HG03025 (cell line): ENCODE results near the gene OSBP2.
"Not testable (repeated sequence)": the region's sequence is repeated elsewhere in the genome, so short reads cannot be mapped to it uniquely, and the experiment has no call there.

Experiments
- ATAC-seq: cut with Tn5 transposase; IDR thresholded peaks from one replicate; pipeline ENCODE4 v1.9.1; 2021; ENCODE audit warnings: mild to moderate bottlenecking, moderate library complexity; ENCODE audit not compliant: unreplicated experiment, low FRiP score

The OSBP2 gene

DNA sequence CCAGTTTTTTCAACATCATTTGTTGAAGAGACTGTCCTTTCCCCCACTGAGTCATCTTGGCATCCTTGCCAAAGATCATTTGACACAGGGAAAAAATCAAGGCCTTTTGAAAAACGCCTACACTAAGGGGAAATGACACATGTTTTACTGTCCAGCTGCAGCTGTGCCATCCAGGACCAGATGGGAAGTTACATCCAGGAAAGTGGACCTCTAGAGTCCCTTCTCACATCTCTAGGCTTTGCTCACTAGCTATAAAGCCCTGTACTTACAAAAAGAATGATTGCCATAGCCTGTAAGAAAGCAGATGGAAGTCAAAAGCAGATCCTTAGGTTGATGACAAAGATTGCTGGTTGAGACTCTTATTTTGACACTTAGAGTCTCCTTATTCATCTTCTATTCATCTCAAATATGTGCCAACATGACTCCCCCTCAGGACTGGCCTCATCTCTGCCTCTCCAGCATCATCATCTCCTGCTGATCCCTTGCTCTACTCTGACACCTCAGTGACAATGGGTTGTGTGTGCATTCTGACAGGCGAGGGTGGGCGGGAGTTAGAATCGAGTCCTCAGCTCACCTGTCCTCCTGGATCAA, 22.8 kb downstream of the OSBP2 start:
- no peak for ATAC-seq

DNA sequence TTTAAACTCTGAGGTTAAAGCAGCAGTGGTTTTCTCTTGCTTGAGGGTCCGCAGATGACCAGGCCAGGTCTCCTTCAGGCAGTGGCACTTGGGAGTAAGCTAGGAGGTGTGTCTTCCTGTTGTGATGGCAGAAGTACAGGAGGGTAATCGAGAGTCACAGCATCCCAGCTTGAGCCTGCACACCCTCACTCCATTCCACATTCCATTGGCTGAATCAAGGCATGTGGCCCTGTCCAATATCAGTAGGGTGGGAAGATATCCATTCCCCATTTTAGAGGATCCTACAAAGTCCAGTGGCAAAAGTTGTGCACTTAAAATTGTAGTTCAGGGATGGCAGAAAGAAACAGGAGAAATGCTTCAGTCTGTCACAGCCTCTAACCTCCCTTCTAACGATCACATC, 23.3 kb downstream of the OSBP2 start:
- ATAC-seq, result no peak

DNA sequence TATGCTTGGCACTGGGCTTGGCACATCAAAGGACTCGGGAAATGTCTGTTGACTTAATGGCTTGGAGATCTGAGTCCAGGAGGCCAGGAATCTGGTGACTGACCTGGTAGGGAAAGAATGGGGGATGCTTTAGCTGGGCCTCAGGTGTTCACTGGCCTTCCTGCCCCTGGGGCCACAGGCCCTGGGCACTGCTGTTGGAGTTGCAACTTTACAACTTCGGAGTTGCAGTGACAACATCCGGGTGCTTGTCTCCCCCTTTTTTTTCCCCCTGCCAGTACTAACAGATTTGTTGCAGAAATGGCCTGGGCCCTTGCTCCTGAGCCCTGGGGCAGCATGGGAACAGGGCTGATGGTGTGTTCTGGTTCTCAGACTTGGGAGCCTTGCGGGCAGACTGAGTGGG, 23.8 kb downstream of the OSBP2 start:
- ATAC-seq, result no peak

DNA sequence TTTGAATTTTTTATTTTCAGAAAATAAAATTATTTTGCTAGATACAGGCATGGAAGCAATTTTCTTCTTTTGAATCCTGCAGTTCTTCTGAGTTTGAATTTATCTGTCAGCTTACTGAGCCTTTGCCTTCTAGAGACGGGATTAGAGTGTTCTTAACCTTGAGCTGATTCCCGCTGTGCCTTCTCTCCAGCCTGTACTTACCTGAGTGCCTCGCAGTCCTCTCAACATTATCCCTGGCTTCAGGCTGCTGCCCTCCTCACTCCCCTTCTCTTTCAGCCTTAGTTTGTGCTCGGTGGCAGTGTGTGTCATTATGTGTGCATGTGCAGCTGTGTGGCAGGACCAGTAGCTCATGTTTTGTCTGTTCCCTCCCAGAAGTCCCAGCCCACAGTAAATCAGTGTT, 24.3 kb downstream of the OSBP2 start:
- ATAC-seq, result no peak

DNA sequence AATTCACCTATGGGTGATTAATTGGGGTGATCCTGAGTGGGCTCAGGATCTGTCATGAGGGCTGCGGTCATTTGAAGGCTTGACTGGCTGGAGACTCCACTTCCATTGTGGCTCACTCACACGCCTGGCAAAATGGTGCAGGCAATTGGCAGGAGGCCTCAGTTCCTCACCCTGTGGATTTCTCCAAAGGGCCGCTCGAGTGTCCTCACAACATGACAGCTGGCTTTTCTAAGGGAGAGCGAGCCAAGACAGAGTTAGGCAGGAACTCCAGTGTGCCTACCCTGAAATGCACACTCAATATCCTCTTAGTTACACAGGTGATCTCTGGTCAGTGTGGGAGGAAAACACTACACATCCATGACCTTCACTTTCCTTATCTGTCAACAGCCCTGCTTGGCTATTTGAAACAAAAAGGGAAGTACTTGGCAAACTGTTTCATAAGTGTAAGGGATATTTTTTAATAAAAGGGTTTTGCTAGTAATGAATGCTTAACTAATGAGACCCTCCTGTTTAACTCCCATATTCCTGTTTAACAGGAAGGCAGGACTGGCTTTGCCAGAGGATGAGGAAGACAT, 25.7 kb downstream of the OSBP2 start:
- no peak for ATAC-seq

DNA sequence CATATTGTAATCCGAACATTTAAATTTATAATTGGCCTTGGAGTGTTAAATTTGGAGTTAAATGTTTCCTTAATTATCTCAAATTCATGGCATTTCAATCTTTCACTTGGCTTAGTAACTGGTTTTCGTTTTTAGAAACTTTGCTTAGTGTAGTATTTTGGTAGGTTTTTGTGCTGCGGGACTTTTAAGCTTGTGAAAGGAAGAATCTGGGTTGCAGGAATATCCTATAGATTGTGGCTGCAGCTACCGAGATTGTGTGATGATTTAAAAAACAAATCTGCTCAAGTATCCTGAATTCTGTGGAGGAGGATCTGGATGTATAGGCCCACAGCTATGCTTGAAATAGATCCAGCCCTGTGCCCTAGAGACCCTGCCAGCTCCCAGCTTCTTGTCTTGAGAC, 27.1 kb downstream of the OSBP2 start:
- no peak for ATAC-seq

DNA sequence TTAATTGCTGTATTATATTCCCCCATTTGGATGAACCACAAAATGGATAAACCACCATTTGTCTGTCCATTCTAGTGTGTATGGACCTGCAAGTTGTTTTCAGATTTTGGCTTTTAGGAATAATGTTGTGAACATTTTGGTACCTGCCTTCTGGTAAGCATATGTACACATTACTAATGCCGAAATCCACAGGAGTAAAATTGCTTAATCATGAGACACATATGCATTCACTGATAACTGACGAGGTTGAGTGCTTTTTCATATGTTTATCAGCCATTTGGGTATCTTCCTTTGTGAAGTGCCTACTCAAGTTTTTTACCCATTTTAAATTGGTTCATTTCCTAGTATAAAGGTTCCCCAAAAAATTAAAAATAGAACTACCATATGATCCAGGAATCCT, 34.2 kb downstream of the OSBP2 start:
- no peak for ATAC-seq

DNA sequence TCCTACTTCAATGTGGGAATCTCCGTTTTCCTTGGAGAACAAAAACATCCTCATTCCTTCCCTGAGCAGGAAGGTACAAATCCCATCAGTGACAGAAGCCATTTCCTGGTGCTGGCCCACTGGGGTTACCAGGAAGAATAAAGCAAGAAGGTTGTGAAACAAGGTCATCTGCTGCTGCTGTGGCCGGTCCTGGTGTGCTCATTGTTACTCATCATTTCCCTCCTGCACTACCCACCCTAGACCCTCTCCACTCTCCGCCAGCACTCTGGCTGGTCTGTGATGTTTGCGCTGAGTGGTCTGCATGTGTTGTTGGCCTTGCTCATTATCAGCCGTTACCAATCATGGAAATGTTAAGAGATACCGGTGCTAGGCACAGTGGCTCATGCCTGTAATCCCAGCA, 37.0 kb downstream of the OSBP2 start:
- ATAC-seq, result no peak

DNA sequence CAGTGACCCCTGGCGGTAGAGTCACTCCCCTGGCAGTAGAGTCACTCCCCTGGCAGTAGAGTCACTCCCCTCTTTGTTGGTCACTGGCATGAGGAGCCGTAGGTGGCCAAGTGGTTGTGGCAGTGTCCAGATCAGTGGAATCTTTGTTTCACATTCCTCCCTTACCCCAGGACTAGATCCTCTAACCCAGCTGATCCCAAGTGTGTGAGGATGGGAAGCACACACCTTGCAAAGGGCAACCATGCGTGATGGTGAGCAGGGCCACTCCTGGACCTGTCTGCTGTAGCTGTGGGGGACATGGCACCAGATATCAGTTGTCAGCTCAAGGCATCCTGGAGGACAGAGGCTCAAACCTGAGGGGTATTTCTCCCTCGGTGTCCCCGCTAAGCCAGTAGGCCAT, 37.8 kb downstream of the OSBP2 start:
- ATAC-seq, result no peak

DNA sequence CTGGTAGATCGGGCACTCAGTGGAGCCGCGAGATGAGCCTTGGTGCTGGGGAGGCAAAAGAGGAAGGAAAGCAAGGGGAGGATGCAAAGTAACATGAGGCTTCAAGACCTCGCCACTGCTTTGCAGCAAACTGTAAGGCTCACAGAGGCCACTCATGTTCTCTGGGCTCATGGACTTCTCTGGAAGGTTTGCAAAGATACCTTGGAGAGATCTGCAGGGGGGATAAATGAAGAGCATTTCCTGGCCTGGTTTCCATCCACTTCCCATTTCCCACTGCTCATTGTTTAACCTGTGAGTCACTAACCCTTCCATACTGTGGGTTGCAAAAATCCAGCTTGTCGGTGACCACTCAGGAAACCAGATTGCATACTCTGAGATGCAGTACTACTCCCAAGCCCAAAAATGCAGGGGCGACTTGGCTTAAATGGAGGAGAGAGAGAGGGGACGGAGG, 38.5 kb downstream of the OSBP2 start:
- ATAC-seq, result no peak

DNA sequence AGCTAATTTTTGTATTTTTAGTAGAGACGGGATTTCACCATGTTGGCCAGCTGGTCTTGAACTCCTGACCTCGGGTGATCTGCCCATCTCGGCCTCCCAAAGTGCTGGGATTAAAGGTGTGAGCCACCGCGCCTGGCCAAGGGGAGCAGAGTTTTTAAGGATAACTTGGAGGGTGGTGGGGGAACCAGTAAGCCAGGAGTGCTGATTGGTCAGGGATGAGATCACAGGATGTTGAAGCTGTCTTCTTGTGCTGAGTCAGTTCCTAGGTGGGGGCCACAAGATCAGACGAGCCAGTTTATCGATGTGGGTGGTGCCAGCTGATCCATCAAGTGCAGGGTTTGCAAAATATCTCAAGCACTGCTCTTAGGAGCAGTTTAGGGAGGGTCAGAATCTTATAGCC, 45.3 kb downstream of the OSBP2 start:
- ATAC-seq, result not testable (repeated sequence)

DNA sequence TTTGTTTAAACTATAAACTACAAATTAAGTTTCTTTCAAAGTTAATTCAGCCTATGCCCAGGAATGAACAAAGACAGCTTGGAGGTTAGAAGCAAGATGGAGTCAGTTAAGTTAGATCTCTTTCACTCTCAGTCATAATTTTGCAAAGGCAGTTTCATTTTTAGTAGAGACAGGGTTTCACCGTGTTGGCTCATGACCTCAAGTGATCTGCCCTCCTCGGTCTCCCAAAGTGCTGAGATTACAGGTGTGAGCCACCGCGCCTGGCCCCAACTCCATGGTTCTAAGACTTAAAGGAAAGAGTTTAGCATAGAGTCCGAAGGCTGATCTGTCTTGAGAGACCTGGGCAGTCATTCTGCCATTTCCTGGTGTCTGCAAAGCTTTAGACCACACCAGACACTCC, 45.8 kb downstream of the OSBP2 start:
- ATAC-seq, result not testable (repeated sequence)

DNA sequence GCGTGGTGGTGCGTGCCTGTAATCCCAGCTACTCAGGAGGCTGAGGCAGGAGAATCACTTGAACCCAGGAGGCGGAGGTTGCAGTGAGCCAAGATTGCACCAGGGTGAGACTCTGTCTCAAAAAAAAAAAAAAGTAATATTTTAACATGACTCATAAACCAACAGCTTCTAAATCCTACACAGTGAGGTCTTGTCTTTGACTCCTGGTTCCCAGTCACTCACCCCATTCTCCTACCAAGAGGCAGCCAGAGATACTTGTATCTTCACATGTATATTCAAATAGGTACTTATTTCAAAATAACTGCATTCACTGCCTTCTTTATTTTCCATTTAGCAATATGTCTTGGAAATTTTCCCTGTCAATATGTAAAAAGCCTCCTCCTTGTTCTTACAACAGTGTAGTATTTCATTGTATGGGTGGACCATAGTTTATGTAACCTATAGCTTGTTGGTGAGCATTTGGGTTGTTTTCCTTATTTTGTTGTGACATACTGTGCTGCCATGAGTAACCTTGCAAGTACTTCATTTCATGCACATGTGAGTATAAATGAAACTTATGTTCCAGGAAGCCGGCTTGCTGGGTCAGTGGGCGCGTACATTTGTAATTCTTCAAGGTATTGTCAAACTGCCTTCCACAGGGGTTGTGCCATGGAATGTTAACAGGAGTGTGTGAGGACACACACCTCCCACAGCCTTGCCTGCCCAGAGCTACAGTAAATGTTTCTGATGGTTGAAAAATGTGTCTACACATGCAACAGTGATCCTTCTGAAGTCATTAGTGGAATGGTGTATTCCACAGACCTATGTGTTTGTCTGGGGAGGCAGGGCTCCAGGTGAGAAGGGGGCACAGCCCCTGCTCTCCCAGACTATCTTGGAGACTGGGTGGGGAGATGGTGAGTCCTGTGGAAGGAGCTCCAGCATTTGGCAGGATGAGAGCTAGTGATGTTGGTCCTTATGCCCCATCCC, 47.9 kb downstream of the OSBP2 start:
- ATAC-seq, result no peak

DNA sequence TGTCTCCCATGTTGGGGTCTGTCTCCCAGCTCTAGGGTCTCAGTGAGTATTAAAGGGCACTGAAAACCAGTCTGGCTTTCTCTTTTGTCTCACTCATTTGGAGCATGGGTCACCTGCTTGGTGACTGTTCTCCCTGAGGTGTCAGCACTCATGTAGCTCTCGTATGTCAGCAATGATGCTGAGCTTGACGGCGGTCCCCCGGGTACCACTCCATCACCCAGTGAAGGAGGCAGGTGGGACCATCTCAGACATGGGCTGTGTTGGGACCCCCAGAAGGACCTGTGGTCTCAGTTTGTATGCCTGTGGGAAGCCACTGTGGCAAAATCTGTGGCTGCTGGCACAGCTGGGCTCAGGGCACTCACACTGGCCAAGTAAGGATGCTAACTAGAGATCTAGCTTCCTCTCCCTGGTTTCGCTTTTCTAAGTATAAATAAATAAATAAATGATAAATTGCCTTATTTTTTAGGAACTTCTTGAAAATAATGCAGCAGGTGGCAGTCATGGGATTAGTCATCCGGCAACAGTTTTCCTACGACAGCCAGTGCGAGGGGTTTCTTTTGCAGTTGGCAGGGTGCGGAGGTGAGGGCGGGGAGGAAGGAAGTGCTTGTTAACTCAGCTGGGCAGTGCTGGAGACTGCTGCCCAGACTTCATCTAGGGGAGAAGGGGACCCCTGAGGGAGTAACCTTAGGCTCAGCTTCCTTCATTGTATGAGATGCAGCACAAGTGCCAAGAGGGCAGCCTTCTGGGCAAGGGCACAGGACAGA, 48.8 kb downstream of the OSBP2 start:
- ATAC-seq, result no peak

DNA sequence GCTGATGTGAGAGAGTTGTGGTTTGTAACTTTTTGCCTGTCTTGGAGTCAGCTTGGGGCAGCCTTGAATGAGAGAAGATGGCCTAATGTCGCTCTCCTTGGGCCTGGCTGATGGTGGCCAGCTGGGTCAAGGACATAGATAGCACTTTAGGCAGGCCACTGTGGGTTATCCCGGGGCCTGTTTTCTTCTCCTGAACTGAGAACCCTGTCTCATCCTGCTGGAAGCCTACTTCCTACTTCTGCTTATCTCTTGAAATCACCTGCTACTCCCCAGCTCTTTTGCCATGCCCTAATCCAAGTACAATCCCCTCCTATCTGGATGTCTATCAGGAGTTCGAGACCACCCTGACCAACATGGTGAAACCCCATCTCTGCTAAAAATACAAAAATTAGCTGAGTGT, 49.5 kb downstream of the OSBP2 start:
- ATAC-seq, result no peak

DNA sequence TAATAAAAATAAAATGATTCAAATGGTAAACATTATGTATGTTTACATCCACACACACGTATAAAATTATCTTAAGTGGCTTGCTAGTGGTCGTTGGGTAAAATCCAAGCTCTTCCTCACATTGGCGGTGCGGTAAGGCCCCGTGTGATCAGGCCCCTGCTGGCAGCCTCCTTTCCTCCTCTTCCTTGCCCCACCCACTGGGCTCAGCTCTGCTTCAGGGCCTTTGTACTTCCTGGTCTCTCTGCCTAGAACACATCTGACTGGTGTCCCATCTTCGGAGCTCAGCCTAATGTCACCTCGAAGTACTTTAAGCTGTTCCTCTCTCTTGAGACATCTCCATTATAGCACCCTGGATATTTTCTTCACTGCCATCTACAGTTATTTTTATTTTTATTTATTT, 52.8 kb downstream of the OSBP2 start:
- no peak for ATAC-seq

DNA sequence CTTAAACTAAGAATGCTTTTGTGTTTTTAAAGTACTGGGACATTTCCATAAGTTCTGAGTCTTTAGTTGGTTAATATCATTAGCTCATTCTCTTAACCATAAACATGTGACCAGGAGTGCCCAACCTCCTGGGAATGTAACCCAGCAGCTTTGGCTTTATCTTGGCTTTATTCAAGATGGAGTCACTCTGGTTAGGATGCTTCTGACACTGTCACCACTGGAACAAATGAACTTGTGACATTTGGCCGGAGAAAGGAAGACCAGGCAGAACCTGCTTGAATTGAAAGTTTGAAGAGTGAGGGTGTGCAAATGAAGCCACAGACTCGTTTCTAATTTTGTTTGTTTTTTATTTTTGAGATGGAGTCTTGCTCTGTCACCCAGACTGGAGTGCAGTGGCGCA, 54.6 kb downstream of the OSBP2 start:
- no peak for ATAC-seq

DNA sequence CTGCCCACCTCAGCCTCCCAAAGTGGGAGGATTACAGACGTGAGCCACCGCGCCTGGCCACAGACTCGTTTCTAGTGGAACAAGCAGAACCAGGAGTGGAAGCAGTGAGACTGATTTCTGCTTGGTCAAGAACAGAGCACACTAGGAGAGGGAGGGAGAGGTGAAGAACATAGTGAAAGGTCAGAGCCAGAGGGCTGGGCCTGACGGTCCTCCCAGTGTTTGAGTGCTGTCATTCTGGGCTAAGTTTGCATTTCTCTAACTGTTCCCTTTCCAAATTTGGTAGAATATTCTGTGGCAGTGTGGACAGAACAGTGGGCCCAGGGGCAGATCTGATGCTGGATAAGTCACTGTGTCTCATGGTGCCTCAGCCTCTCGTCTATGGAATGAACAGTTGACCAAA, 55.2 kb downstream of the OSBP2 start:
- no peak for ATAC-seq

DNA sequence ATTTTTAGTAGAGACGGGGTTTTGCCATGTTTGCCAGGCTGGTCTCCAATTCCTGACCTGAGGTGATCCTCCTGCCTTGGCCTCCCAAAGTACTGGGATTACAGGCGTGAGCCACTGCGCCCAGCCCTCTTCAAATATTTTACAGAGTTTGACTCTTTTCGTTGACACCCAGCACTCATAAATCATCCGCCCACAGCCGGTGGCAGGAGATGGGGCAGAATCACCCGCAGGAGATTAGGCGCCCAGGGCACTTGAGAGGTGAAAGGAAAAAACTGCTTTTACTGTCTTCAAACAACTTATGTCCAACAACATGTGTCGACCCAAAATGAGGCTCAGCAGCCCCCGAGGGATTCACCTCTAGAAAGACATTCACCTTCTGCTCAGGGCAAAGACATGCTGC, 56.9 kb downstream of the OSBP2 start:
- ATAC-seq, result no peak

DNA sequence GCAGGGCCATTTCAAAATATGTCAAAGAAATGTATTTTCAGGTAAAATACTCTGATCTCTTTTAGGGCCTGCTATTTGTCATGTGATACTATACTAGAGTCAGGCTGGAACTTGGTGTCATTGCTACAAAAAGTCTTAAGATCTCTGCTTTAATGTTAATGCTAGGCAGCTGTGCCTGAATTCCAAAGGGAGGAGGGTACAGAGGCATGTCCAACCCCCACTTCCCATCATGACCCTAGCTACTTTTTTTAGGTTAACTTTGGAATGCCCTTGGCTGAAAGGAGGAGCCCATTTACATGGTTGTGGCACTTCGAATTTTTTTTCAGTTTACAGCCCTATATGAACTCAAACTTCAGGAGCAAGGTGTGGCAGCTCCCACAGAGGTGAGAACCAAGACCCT, 58.1 kb downstream of the OSBP2 start:
- ATAC-seq, result no peak

DNA sequence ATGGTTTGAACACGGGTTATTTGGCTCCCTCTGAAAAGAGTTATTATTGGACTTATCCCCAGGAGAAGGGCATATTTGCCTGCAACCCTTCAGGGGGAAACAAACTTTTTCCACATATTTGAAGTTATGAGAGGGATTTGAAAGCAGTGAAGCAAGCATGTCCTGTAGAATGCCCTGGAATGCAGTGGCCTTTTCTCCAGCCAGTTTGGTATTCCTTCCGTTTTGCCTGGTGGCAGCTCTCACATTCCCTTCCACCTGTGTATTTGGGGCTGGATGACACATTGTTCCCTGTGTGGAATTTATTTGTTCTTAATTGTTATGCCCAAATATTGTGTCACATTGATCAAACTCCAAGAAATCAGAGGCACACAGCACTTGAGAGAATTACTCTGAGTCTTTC, 59.0 kb downstream of the OSBP2 start:
- no peak for ATAC-seq
